SK-N-SH treated with all-trans-retinoic acid at 6 μM for 48 hours (cell line): Measurements from ENCODE around the gene MMP28.

Source experiments
- ATAC-seq: fragments of 200-7000 bp; cut with Tn5 transposase; 3 replicates; pipeline ENCODE4 v1.9.1; 2020; ENCODE audit warnings: mild to moderate bottlenecking, moderate library complexity
- ARNTL ChIP-seq: fragments of 450-650 bp; formaldehyde crosslinking; IDR thresholded peaks from 2 replicates; pipeline ENCODE4 v1.5.0; 2020; ENCODE audit warnings: low read depth, mild to moderate bottlenecking, moderate library complexity, borderline replicate concordance
- BACH2 ChIP-seq: fragments of 250-450 bp; sonication (Bioruptor Pico); IDR thresholded peaks from 2 replicates; pipeline ENCODE4 v1.9.0; 2021; ENCODE audit warnings: mild to moderate bottlenecking, borderline replicate concordance
- CREB5 ChIP-seq: fragments of 250-450 bp; sonication (Bioruptor Pico); IDR thresholded peaks from 2 replicates; pipeline ENCODE4 v1.5.1; 2020; ENCODE audit warnings: low read depth, mild to moderate bottlenecking, moderate library complexity
- CSDC2 ChIP-seq: fragments of 250-450 bp; sonication (Bioruptor Pico); IDR thresholded peaks from 2 replicates; pipeline ENCODE4 v1.5.0; 2020; ENCODE audit warnings: mild to moderate bottlenecking, moderate library complexity
- GLIS3 ChIP-seq: fragments of 250-450 bp; sonication (Bioruptor Pico); IDR thresholded peaks from 2 replicates; pipeline ENCODE4 v1.5.0; 2020; ENCODE audit warnings: mild to moderate bottlenecking, moderate library complexity
- ISL1 ChIP-seq: fragments of 250-450 bp; sonication (Bioruptor Pico); IDR thresholded peaks from 2 replicates; pipeline ENCODE4 v2.1.2; 2022; ENCODE audit warnings: mild to moderate bottlenecking, moderate library complexity
- OSR1 ChIP-seq: fragments of 250-450 bp; sonication (Bioruptor Pico); IDR thresholded peaks from 2 replicates; pipeline ENCODE4 v1.8.0; 2022; ENCODE audit warnings: moderate library complexity, mild to moderate bottlenecking, inconsistent platforms
- POU6F1 ChIP-seq: fragments of 250-450 bp; sonication (Bioruptor Pico); IDR thresholded peaks from 2 replicates; pipeline ENCODE4 v1.8.0; 2021; ENCODE audit warnings: low read depth, mild to moderate bottlenecking, moderate library complexity, borderline replicate concordance
- PPARA ChIP-seq: fragments of 250-450 bp; sonication (Bioruptor Pico); IDR thresholded peaks from 2 replicates; pipeline ENCODE4 v1.5.0; 2020; ENCODE audit warnings: mild to moderate bottlenecking, borderline replicate concordance
- RARB ChIP-seq: fragments of 250-450 bp; sonication (Bioruptor Pico); IDR thresholded peaks from 2 replicates; pipeline ENCODE4 v1.8.0; 2021; ENCODE audit warnings: mild to moderate bottlenecking, moderate library complexity
- SNAI2 ChIP-seq: fragments of 250-450 bp; sonication (Bioruptor Pico); IDR thresholded peaks from 2 replicates; pipeline ENCODE4 v1.5.0; 2020; ENCODE audit warnings: mild to moderate bottlenecking, moderate library complexity
- TOX ChIP-seq: fragments of 250-450 bp; sonication (Bioruptor Pico); IDR thresholded peaks from 2 replicates; pipeline ENCODE4 v1.8.0; 2021; ENCODE audit warnings: mild to moderate bottlenecking, moderate library complexity, borderline replicate concordance
- ZC3H10 ChIP-seq: fragments of 250-450 bp; sonication (Bioruptor Pico); IDR thresholded peaks from 2 replicates; pipeline ENCODE4 v1.5.1; 2021; ENCODE audit warnings: mild to moderate bottlenecking, moderate library complexity
- ZFP3 ChIP-seq: fragments of 250-450 bp; sonication (Bioruptor Pico); IDR thresholded peaks from 2 replicates; pipeline ENCODE4 v1.5.0; 2020; ENCODE audit warnings: mild to moderate bottlenecking, moderate library complexity
- ZFP30 ChIP-seq: fragments of 450-650 bp; formaldehyde crosslinking; IDR thresholded peaks from 2 replicates; pipeline ENCODE4 v1.5.0; 2022; ENCODE audit warnings: mild to moderate bottlenecking, moderate library complexity
- ZNF565 ChIP-seq: fragments of 450-650 bp; formaldehyde crosslinking; conservative IDR thresholded peaks from 2 replicates; pipeline ENCODE4 v1.5.0; 2020; ENCODE audit warnings: low read depth, mild to moderate bottlenecking, moderate library complexity
- ZNF70 ChIP-seq: fragments of 450-650 bp; formaldehyde crosslinking; IDR thresholded peaks from 2 replicates; pipeline ENCODE4 v1.5.0; 2020; ENCODE audit warnings: mild to moderate bottlenecking, moderate library complexity
- ZNF8 ChIP-seq: fragments of 450-650 bp; formaldehyde crosslinking; IDR thresholded peaks from 2 replicates; pipeline ENCODE4 v1.5.0; 2020; ENCODE audit warnings: mild to moderate bottlenecking, moderate library complexity
- TF ChIP-seq, protein P1 (sequence below): fragments of 250-450 bp; sonication (Bioruptor Pico); IDR thresholded peaks from 2 replicates; pipeline ENCODE4 v1.8.0; 2020; ENCODE audit warnings: mild to moderate bottlenecking, moderate library complexity, borderline replicate concordance
- TF ChIP-seq, protein P2 (sequence below): fragments of 250-450 bp; sonication (Bioruptor Pico); IDR thresholded peaks from 2 replicates; pipeline ENCODE4 v1.5.0; 2020; ENCODE audit warnings: mild to moderate bottlenecking, moderate library complexity
- TF ChIP-seq, protein P3 (sequence below): fragments of 250-450 bp; sonication (Bioruptor Pico); IDR thresholded peaks from 2 replicates; pipeline ENCODE4 v1.5.1; 2021; ENCODE audit warnings: mild to moderate bottlenecking, moderate library complexity

The MMP28 gene

DNA sequence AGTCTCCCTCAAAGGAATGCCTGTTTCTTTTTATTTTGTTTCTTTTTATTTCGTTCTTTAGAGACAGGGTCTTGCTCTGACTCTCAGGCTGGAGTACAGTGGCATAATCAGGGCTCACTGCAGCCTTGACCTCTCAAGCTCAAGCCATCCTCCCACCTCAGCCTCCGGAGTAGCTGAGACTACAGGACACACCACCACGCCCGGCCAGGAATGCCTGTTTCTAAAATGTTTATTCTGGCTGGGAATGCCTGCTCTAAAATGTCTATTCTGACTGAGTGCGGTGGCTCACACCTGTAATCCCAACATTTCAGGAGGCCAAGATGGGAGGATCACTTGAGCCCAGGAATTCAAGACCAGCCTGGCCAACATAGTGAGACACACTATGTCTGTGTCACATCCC lies 2.5 kb upstream of the MMP28 start (continued):
- no peak for TF ChIP-seq ZNF565 (CRISPR knock-in tag)
- TF ChIP-seq SNAI2 (CRISPR knock-in tag): no peak
- no peak for TF ChIP-seq ZNF8
- TF ChIP-seq, protein P1, sequence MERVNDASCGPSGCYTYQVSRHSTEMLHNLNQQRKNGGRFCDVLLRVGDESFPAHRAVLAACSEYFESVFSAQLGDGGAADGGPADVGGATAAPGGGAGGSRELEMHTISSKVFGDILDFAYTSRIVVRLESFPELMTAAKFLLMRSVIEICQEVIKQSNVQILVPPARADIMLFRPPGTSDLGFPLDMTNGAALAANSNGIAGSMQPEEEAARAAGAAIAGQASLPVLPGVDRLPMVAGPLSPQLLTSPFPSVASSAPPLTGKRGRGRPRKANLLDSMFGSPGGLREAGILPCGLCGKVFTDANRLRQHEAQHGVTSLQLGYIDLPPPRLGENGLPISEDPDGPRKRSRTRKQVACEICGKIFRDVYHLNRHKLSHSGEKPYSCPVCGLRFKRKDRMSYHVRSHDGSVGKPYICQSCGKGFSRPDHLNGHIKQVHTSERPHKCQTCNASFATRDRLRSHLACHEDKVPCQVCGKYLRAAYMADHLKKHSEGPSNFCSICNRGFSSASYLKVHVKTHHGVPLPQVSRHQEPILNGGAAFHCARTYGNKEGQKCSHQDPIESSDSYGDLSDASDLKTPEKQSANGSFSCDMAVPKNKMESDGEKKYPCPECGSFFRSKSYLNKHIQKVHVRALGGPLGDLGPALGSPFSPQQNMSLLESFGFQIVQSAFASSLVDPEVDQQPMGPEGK: no peak
- no peak for TF ChIP-seq BACH2
- TF ChIP-seq ZNF70 (CRISPR knock-in tag): no peak
- TF ChIP-seq, all 23 proteins: peak for 0

DNA sequence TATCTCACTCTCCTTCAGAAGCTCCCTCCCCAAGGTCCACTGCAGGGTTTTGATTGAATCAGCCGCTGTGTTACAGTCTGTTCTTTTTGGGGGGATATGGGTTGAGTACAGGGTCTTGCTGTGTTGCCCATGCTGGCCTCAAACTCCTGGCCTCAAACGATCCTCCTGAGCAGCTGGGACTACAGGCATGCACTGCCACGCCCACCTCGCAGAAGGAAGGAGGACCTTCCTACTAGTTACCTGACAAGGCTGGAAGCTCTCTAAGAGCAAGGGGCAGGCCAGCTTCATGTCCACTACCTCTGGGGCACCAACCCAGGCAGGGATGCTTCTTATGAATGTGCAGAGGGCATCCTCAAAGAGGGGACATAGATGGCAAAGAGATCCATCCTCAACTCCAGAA lies 1.9 kb upstream of the MMP28 start:
- no peak for ATAC-seq
- TF ChIP-seq ARNTL (CRISPR knock-in tag): no peak
- TF ChIP-seq ZNF8: no peak
- TF ChIP-seq CSDC2 (CRISPR knock-in tag): no peak

DNA sequence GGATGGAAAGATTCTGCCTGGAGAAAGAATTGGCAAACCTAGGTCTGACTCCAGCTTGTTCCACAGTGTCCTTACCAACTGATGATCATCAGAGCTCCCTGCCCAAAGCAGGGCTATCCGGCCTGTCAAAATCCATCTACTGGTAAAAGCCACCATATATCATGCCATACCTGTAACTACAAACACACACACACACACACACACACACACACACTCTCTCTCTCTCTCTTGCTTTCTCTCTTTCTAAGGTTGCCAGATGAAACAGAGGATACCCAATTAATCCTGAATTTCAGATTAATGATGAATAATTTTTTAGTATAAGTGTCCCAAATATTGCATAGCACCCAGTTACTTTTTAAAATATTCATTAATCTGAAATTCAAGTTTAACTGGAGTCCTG lies 1.5 kb upstream of the MMP28 start:
- ATAC-seq: no peak
- no peak for TF ChIP-seq ZFP3 (CRISPR knock-in tag)
- no peak for TF ChIP-seq ISL1 (CRISPR knock-in tag)
- TF ChIP-seq ZNF70 (CRISPR knock-in tag): no peak
- TF ChIP-seq ZFP30: no peak
- no peak for TF ChIP-seq OSR1 (CRISPR knock-in tag)
- TF ChIP-seq, protein P1: no peak
- no peak for TF ChIP-seq RARB (CRISPR knock-in tag)
- TF ChIP-seq ZC3H10 (CRISPR knock-in tag): no peak
- no peak for TF ChIP-seq ARNTL (CRISPR knock-in tag)
- TF ChIP-seq POU6F1 (CRISPR knock-in tag): no peak
- TF ChIP-seq CSDC2 (CRISPR knock-in tag): no peak
- no peak for TF ChIP-seq ZNF565 (CRISPR knock-in tag)
- no peak for TF ChIP-seq PPARA
- TF ChIP-seq CREB5 (CRISPR knock-in tag): no peak
- TF ChIP-seq, protein P2, sequence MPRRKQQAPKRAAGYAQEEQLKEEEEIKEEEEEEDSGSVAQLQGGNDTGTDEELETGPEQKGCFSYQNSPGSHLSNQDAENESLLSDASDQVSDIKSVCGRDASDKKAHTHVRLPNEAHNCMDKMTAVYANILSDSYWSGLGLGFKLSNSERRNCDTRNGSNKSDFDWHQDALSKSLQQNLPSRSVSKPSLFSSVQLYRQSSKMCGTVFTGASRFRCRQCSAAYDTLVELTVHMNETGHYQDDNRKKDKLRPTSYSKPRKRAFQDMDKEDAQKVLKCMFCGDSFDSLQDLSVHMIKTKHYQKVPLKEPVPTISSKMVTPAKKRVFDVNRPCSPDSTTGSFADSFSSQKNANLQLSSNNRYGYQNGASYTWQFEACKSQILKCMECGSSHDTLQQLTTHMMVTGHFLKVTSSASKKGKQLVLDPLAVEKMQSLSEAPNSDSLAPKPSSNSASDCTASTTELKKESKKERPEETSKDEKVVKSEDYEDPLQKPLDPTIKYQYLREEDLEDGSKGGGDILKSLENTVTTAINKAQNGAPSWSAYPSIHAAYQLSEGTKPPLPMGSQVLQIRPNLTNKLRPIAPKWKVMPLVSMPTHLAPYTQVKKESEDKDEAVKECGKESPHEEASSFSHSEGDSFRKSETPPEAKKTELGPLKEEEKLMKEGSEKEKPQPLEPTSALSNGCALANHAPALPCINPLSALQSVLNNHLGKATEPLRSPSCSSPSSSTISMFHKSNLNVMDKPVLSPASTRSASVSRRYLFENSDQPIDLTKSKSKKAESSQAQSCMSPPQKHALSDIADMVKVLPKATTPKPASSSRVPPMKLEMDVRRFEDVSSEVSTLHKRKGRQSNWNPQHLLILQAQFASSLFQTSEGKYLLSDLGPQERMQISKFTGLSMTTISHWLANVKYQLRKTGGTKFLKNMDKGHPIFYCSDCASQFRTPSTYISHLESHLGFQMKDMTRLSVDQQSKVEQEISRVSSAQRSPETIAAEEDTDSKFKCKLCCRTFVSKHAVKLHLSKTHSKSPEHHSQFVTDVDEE: no peak

- no peak for ATAC-seq
- TF ChIP-seq, protein P2: no peak
- TF ChIP-seq ZFP30 (no peak), RARB (CRISPR knock-in tag) (no peak), ISL1 (CRISPR knock-in tag) (no peak), GLIS3 (CRISPR knock-in tag) (no peak), TOX (CRISPR knock-in tag) (no peak), ZC3H10 (CRISPR knock-in tag) (no peak)
- TF ChIP-seq, protein P3, sequence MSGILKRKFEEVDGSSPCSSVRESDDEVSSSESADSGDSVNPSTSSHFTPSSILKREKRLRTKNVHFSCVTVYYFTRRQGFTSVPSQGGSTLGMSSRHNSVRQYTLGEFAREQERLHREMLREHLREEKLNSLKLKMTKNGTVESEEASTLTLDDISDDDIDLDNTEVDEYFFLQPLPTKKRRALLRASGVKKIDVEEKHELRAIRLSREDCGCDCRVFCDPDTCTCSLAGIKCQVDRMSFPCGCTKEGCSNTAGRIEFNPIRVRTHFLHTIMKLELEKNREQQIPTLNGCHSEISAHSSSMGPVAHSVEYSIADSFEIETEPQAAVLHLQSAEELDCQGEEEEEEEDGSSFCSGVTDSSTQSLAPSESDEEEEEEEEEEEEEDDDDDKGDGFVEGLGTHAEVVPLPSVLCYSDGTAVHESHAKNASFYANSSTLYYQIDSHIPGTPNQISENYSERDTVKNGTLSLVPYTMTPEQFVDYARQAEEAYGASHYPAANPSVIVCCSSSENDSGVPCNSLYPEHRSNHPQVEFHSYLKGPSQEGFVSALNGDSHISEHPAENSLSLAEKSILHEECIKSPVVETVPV (CRISPR knock-in tag): no peak
- TF ChIP-seq, protein P1: no peak
These were observed 427 bp upstream of the MMP28 start for GRCh38 chr17:35795871-35796265.
